ENCODE measurements around the gene EIF4EBP2.
A peak's percentile ranks its signal among the peaks of the same experiment; 100 is the strongest.

Gene EIF4EBP2, protein sequence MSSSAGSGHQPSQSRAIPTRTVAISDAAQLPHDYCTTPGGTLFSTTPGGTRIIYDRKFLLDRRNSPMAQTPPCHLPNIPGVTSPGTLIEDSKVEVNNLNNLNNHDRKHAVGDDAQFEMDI

DNA sequence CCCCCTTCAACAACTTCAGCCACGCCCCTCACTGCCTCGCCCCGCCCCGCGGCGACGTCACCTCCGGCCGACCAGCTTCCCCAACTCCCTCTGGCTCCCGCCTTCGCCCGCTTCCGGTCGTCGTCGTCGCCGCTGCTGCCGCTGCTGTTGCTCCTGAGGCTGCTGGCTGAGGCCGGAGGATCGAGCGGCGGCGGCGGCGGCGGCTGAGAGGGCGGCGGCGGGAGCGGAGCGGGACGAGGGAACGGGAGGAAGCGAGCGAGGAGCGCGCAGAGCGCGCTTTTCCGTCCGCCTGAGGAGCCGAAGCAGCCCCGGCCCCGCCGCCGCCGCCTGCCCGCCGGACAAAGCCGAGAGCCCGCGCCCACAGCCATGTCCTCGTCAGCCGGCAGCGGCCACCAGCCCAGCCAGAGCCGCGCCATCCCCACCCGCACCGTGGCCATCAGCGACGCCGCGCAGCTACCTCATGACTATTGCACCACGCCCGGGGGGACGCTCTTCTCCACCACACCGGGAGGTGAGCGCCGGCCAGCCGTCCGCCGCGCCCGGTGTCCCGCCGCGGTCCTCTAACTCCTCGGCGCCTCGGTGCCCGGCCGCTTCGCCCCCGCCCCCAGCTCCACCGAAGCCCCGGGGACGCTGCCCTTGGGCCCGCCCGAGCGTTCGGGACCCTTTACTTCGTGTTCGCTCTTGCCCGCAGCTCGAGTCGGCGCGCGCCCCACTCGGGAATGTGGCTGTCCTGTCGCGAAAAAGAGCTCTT is at the start of gene EIF4EBP2:
EIF4EBP2 (plus strand) TSS at position 110 of the 751 bp plus-strand sequence; CDS start at position 367, 257 bp downstream.
- peaks cover 18 to 25% of the 10 kb centered on the region in 2 donors for H3K4me1 ChIP-seq (ENCODE audit: control insufficient read depth in 1 of 2, insufficient read depth in 2 of 2, low read length in 2 of 2)
- peaks cover 0 to 14% of the 10 kb centered on the region in 2 donors for H3K36me3 ChIP-seq (ENCODE audit: control insufficient read depth in 1 of 2, insufficient read depth in 2 of 2, low read length in 2 of 2)
- peak within 1 kb of the TSS; percentile 91 to 94 for H3K4me3 ChIP-seq (ENCODE audit: low read depth in 1 of 2, low read length in 2 of 2)
- H3K9me3 ChIP-seq (ENCODE audit: control insufficient read depth in 1 of 2, low read length in 2 of 2), result no peaks in the 10 kb centered on the region
- H3K27me3 ChIP-seq (ENCODE audit: low read depth, low read length), result no peaks in the 10 kb centered on the region
- peak within 1 kb of the TSS; percentile 95 for H3K27ac ChIP-seq (ENCODE audit: low read length)

DNA sequence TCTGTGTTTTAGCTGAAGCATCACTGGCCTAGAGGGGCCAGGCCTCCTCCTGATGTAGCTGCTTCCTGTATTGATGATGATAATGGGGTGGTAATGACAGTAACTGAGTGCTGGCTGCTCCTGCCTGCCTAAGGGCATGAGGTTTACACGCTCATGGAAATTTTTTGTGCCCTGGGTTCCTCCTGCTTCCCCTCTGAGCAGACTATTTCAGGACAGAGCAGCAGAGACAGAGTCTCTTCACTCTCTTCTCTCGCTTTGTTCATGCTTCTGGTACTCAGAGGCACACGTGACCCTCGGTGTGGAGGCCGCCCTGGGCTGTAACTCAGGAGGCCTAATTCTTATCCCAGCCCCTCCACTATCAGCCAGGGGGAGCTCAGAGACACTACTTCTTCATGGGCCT is 49.4 kb upstream of the EIF4EBP2 start:
- H3K27me3 ChIP-seq (ENCODE audit: low read depth, low read length), result no peaks in the 10 kb centered on the region
- H3K27ac ChIP-seq (ENCODE audit: low read length), result no peak overlapping the region
- no peak overlapping the region for H3K4me3 ChIP-seq (ENCODE audit: low read depth in 1 of 2, low read length in 2 of 2)
- H3K36me3 ChIP-seq (ENCODE audit: control insufficient read depth in 1 of 2, insufficient read depth in 2 of 2, low read length in 2 of 2), result no peaks in the 10 kb centered on the region
- no peaks in the 10 kb centered on the region for H3K9me3 ChIP-seq (ENCODE audit: control insufficient read depth in 1 of 2, low read length in 2 of 2)
- no peaks in the 10 kb centered on the region for H3K4me1 ChIP-seq (ENCODE audit: control insufficient read depth in 1 of 2, insufficient read depth in 2 of 2, low read length in 2 of 2)

- Histone ChIP-seq H3K4me3 (ENCODE audit: low read depth in 1 of 2, low read length in 2 of 2) (no peak overlapping the region), H3K4me1 (ENCODE audit: control insufficient read depth in 1 of 2, insufficient read depth in 2 of 2, low read length in 2 of 2) (no peaks in the 10 kb centered on the region), H3K9me3 (ENCODE audit: control insufficient read depth in 1 of 2, low read length in 2 of 2) (no peaks in the 10 kb centered on the region), H3K27ac (ENCODE audit: low read length) (no peak overlapping the region), H3K36me3 (ENCODE audit: control insufficient read depth in 1 of 2, insufficient read depth in 2 of 2, low read length in 2 of 2) (no peaks in the 10 kb centered on the region), H3K27me3 (ENCODE audit: low read depth, low read length) (no peaks in the 10 kb centered on the region)
Measured at GRCh38 chr10:70355051-70356021, 48.6 kb upstream of the EIF4EBP2 start.

DNA sequence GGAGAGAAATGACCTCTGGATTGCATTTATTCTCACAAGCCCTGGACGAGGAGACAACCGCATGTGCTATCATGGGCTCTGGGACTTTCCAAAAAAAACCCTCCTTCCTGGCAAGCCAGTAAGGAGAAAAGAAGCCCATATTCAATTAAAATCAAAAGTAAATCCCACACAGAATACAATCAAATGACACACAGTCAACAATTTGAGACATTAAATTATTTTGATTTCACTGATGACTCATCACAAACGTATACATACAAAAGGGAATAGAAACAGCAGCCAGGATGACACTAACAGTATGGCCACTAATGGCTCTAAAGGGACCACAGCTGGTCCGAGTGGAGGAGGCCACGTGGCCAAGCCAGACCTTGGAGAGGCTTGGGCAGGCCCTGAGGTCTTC is 46.4 kb upstream of the EIF4EBP2 start:
- Histone ChIP-seq H3K36me3 (ENCODE audit: control insufficient read depth in 1 of 2, insufficient read depth in 2 of 2, low read length in 2 of 2) (no peaks in the 10 kb centered on the region), H3K9me3 (ENCODE audit: control insufficient read depth in 1 of 2, low read length in 2 of 2) (no peaks in the 10 kb centered on the region), H3K27me3 (ENCODE audit: low read depth, low read length) (no peaks in the 10 kb centered on the region), H3K4me1 (ENCODE audit: control insufficient read depth in 1 of 2, insufficient read depth in 2 of 2, low read length in 2 of 2) (no peaks in the 10 kb centered on the region), H3K27ac (ENCODE audit: low read length) (no peak overlapping the region), H3K4me3 (ENCODE audit: low read depth in 1 of 2, low read length in 2 of 2) (no peak overlapping the region)

DNA sequence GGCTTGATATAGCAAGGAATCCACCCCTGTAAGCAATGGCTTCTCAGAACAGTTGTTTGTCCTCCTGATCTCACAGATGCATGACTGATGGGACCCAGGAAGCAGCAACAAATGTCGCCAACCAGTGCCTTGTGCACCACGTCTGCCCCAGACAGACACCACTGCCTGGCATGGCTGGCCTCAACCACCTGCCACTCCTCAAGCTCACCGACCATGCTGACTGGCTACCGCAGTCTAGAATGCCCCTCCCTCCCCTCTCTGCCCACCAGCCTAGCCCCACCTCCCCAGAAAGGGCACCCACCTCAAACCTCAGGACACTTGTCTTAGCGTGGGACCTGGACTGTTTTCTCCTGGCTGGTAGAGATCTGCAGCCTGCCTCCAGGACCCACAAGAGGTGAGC is 45.5 kb upstream of the EIF4EBP2 start:
- H3K9me3 ChIP-seq (ENCODE audit: control insufficient read depth in 1 of 2, low read length in 2 of 2), result no peaks in the 10 kb centered on the region
- H3K27ac ChIP-seq (ENCODE audit: low read length), result no peak overlapping the region
- H3K4me3 ChIP-seq (ENCODE audit: low read depth in 1 of 2, low read length in 2 of 2), result no peak overlapping the region
- H3K36me3 ChIP-seq (ENCODE audit: control insufficient read depth in 1 of 2, insufficient read depth in 2 of 2, low read length in 2 of 2), result no peaks in the 10 kb centered on the region
- no peaks in the 10 kb centered on the region for H3K27me3 ChIP-seq (ENCODE audit: low read depth, low read length)
- peaks cover 0 to 1% of the 10 kb centered on the region in 2 donors for H3K4me1 ChIP-seq (ENCODE audit: control insufficient read depth in 1 of 2, insufficient read depth in 2 of 2, low read length in 2 of 2)

GRCh38 chr10:70359017-70359550 is 44.9 kb upstream of the EIF4EBP2 start:
- H3K36me3 ChIP-seq (ENCODE audit: control insufficient read depth in 1 of 2, insufficient read depth in 2 of 2, low read length in 2 of 2), result no peaks in the 10 kb centered on the region
- no peak overlapping the region for H3K4me3 ChIP-seq (ENCODE audit: low read depth in 1 of 2, low read length in 2 of 2)
- H3K27me3 ChIP-seq (ENCODE audit: low read depth, low read length), result no peaks in the 10 kb centered on the region
- no peak overlapping the region for H3K27ac ChIP-seq (ENCODE audit: low read length)
- no peaks in the 10 kb centered on the region for H3K9me3 ChIP-seq (ENCODE audit: control insufficient read depth in 1 of 2, low read length in 2 of 2)
- H3K4me1 ChIP-seq (ENCODE audit: control insufficient read depth in 1 of 2, insufficient read depth in 2 of 2, low read length in 2 of 2), result peaks cover 6 to 7% of the 10 kb centered on the region in 2 donors

DNA sequence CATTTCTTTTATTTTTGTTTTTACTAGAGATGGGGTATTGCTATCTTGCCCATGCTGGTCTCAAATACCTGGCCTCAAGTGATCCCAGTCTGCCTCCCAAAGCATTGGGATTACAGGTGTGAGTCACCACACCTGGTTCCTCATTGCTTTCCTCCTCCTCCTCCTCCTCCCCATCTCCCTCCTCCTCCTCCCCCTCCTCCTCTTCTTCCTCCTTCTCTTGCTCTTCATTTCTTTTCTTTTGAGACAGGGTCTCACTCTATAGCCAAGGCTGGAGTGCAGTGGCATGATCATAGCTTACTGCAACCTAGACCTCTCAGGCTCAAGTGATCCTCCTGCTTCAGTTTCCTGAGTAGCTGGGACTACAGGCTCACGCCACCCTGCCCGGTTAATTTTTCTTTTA is 43.7 kb upstream of the EIF4EBP2 start:
- Histone ChIP-seq H3K4me1 (ENCODE audit: control insufficient read depth in 1 of 2, insufficient read depth in 2 of 2, low read length in 2 of 2) (peaks cover 9 to 10% of the 10 kb centered on the region in 2 donors), H3K36me3 (ENCODE audit: control insufficient read depth in 1 of 2, insufficient read depth in 2 of 2, low read length in 2 of 2) (no peaks in the 10 kb centered on the region), H3K27ac (ENCODE audit: low read length) (no peak overlapping the region), H3K9me3 (ENCODE audit: control insufficient read depth in 1 of 2, low read length in 2 of 2) (no peaks in the 10 kb centered on the region), H3K4me3 (ENCODE audit: low read depth in 1 of 2, low read length in 2 of 2) (no peak overlapping the region), H3K27me3 (ENCODE audit: low read depth, low read length) (no peaks in the 10 kb centered on the region)

- Histone ChIP-seq H3K36me3 (ENCODE audit: control insufficient read depth in 1 of 2, insufficient read depth in 2 of 2, low read length in 2 of 2) (no peaks in the 10 kb centered on the region), H3K4me1 (ENCODE audit: control insufficient read depth in 1 of 2, insufficient read depth in 2 of 2, low read length in 2 of 2) (peaks cover 9 to 10% of the 10 kb centered on the region in 2 donors), H3K9me3 (ENCODE audit: control insufficient read depth in 1 of 2, low read length in 2 of 2) (no peaks in the 10 kb centered on the region), H3K27ac (ENCODE audit: low read length) (no peak overlapping the region), H3K4me3 (ENCODE audit: low read depth in 1 of 2, low read length in 2 of 2) (no peak overlapping the region), H3K27me3 (ENCODE audit: low read depth, low read length) (no peaks in the 10 kb centered on the region)
Measured at GRCh38 chr10:70362328-70362727, 41.6 kb upstream of the EIF4EBP2 start.

DNA sequence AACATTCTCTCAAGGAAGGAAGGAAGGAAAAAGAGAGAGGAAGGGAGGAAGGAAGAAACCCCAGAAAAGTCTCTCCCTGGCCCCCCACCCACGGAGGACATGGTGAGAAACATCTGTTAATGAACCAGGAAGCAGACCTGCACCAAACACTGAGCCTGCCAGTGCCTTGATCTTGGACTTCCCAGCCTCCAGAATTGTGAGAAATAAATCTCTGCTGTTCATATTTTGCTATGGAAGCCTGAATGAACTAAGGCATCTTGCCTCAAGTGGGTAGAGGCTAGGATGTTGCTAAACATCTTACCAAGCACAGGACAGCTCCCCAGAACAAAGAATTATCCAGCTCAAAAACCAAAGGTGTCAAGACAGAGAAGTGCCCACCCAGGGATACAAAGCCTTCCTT is 40.7 kb upstream of the EIF4EBP2 start:
- Histone ChIP-seq H3K36me3 (ENCODE audit: control insufficient read depth in 1 of 2, insufficient read depth in 2 of 2, low read length in 2 of 2) (no peaks in the 10 kb centered on the region), H3K4me1 (ENCODE audit: control insufficient read depth in 1 of 2, insufficient read depth in 2 of 2, low read length in 2 of 2) (peaks cover 9 to 10% of the 10 kb centered on the region in 2 donors), H3K27ac (ENCODE audit: low read length) (peak overlapping the region; percentile 75), H3K27me3 (ENCODE audit: low read depth, low read length) (no peaks in the 10 kb centered on the region), H3K9me3 (ENCODE audit: control insufficient read depth in 1 of 2, low read length in 2 of 2) (no peaks in the 10 kb centered on the region), H3K4me3 (ENCODE audit: low read depth in 1 of 2, low read length in 2 of 2) (no peak overlapping the region)

- H3K4me1 ChIP-seq (ENCODE audit: control insufficient read depth in 1 of 2, insufficient read depth in 2 of 2, low read length in 2 of 2), result peaks cover 9 to 10% of the 10 kb centered on the region in 2 donors
- no peaks in the 10 kb centered on the region for H3K27me3 ChIP-seq (ENCODE audit: low read depth, low read length)
- H3K36me3 ChIP-seq (ENCODE audit: control insufficient read depth in 1 of 2, insufficient read depth in 2 of 2, low read length in 2 of 2), result no peaks in the 10 kb centered on the region
- peak overlapping the region; percentile 75 for H3K27ac ChIP-seq (ENCODE audit: low read length)
- H3K9me3 ChIP-seq (ENCODE audit: control insufficient read depth in 1 of 2, low read length in 2 of 2), result no peaks in the 10 kb centered on the region
- peak overlapping the region in 1 of 2 donors; percentile 20 for H3K4me3 ChIP-seq (ENCODE audit: low read depth in 1 of 2, low read length in 2 of 2)
Measured at GRCh38 chr10:70363971-70364771, 39.8 kb upstream of the EIF4EBP2 start.

Data from muscle layer of duodenum (tissue), 2 donors.